HG02623 (cell line): Measurements from ENCODE around the gene CEP350.
"Not testable (repeated sequence)": the region's sequence is repeated elsewhere in the genome, so short reads cannot be mapped to it uniquely, and the experiment has no call there.

ENCODE experiments used
- ATAC-seq: cut with Tn5 transposase; IDR thresholded peaks from one replicate; pipeline ENCODE4 v1.9.1; 2021; ENCODE audit warnings: moderate library complexity; ENCODE audit not compliant: unreplicated experiment

Gene CEP350

GRCh38 chr1:179941454-179941853, 13.2 kb upstream of the CEP350 start:
- no peak for ATAC-seq

- no peak for ATAC-seq
Observed at GRCh38 chr1:179950651-179951050, 4.0 kb upstream of the CEP350 start.

GRCh38 chr1:179951383-179952144, 3.0 kb upstream of the CEP350 start:
- ATAC-seq: no peak

- no peak for ATAC-seq
Observed at GRCh38 chr1:179952186-179952585, 2.4 kb upstream of the CEP350 start.

GRCh38 chr1:179953974-179954492, 577 bp upstream of the CEP350 start:
- ATAC-seq: peak; percentile 2

GRCh38 chr1:179955287-179955680, 674 bp downstream of the CEP350 start:
- ATAC-seq: no peak

GRCh38 chr1:179955731-179956130, 1.1 kb downstream of the CEP350 start:
- ATAC-seq: no peak

- ATAC-seq: no peak
Observed at GRCh38 chr1:179958359-179958758, 3.7 kb downstream of the CEP350 start.

GRCh38 chr1:179962168-179962567, 7.6 kb downstream of the CEP350 start:
- ATAC-seq: not testable (repeated sequence)

GRCh38 chr1:179966551-179966950, 11.9 kb downstream of the CEP350 start:
- ATAC-seq: no peak

- ATAC-seq: no peak
Observed at GRCh38 chr1:179968284-179968993, 13.8 kb downstream of the CEP350 start.

- no peak for ATAC-seq
Observed at GRCh38 chr1:179968994-179969919, 14.6 kb downstream of the CEP350 start.

- no peak for ATAC-seq
Observed at GRCh38 chr1:179969962-179970361, 15.4 kb downstream of the CEP350 start.

GRCh38 chr1:179971563-179972496, 17.2 kb downstream of the CEP350 start:
- no peak for ATAC-seq

- ATAC-seq: no peak
Observed at GRCh38 chr1:179973198-179974110, 18.8 kb downstream of the CEP350 start.

GRCh38 chr1:179976970-179977651, 22.5 kb downstream of the CEP350 start:
- no peak for ATAC-seq

GRCh38 chr1:179978199-179979079, 23.8 kb downstream of the CEP350 start:
- no peak for ATAC-seq
